ENCODE results near the gene FOXN4. TPM values are rescaled to one million over a fixed set of nuclear protein-coding genes. Genes with fewer than 3 reads are reported as not detected.

FOXN4 gene
- total and polyA plus RNA-seq, 2 experiments from 2014 or later = not detected

DNA sequence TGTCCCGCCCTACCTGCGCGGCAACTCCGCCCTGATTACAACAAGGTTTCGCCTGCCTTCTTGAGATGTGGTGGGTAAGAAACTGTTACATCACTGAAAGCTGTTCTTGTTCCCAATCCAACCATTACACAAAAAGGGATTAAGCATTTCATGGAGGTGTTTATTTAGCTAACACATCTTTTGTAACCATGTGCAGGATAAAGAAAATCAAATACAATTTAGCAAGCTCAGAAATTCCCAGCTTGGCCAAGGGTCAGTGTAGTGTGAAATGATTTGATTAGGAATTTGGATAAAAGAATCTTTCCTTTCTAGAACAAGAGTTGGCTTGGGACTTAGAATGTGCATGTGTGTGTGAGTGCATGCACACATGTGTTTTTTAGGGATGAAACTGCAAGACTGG, 6.3 kb downstream of the FOXN4 start:
- no peaks in the 10 kb centered on the region for H3K9me3 ChIP-seq (ENCODE audit: low read depth)
- H3K4me2 ChIP-seq (ENCODE audit: unreplicated experiment) = no peak overlapping the region
- no peaks in the 10 kb centered on the region for H3F3A ChIP-seq (ENCODE audit: insufficient read depth)
- no peak for TF ChIP-seq EZH2 (IDR thresholded peaks at IDR 0.05; ENCODE audit: insufficient read depth, poor library complexity, severe bottlenecking)
- TF ChIP-seq EZH2phosphoT487 (IDR thresholded peaks at IDR 0.05; ENCODE audit: insufficient read depth, low read depth) = no peak
- H3K4me3 ChIP-seq = no peak overlapping the region
- H3K27ac ChIP-seq = no peak overlapping the region
- H3K36me3 ChIP-seq (ENCODE audit: low read depth) = no peaks in the 10 kb centered on the region
- WGBS, 2 experiments (ENCODE audit: low coverage in 1 of 2, low lambda C conversion rate in 2 of 2, missing lambda C conversion rate in 2 of 2) = 67 to 73% methylated on average over 5 of the region's 5 CpGs
- in situ Hi-C loops (cut with MboI) = no loop called here
- DNase-seq = no peak
- no peaks in the 10 kb centered on the region for H3K79me2 ChIP-seq (ENCODE audit: insufficient read depth)
- H3K4me1 ChIP-seq (ENCODE audit: insufficient read depth) = no peaks in the 10 kb centered on the region
- H3K9ac ChIP-seq = no peak overlapping the region
- H2AFZ ChIP-seq = no peak overlapping the region
- H3K27me3 ChIP-seq (replicated peaks; ENCODE audit: insufficient read depth) = peaks cover 37% of the 10 kb centered on the region
- no peaks in the 10 kb centered on the region for H3K9me2 ChIP-seq (ENCODE audit: insufficient read depth)
- H4K20me1 ChIP-seq (ENCODE audit: insufficient read depth) = no peaks in the 10 kb centered on the region

- no peak for DNase-seq
- TF ChIP-seq EZH2phosphoT487 (IDR thresholded peaks at IDR 0.05; ENCODE audit: insufficient read depth, low read depth) (no peak), EZH2 (IDR thresholded peaks at IDR 0.05; ENCODE audit: insufficient read depth, poor library complexity, severe bottlenecking) (no peak)
- Histone ChIP-seq H3K4me1 (ENCODE audit: insufficient read depth) (no peaks in the 10 kb centered on the region), H3K79me2 (ENCODE audit: insufficient read depth) (no peaks in the 10 kb centered on the region), H3K27ac (no peak overlapping the region), H3K4me2 (ENCODE audit: unreplicated experiment) (no peak overlapping the region), H4K20me1 (ENCODE audit: insufficient read depth) (no peaks in the 10 kb centered on the region), H3K9ac (no peak overlapping the region), H3F3A (ENCODE audit: insufficient read depth) (no peaks in the 10 kb centered on the region), H3K4me3 (no peak overlapping the region), H3K9me3 (ENCODE audit: low read depth) (no peaks in the 10 kb centered on the region), H3K36me3 (ENCODE audit: low read depth) (no peaks in the 10 kb centered on the region), H3K27me3 (replicated peaks; ENCODE audit: insufficient read depth) (peaks cover 33% of the 10 kb centered on the region), H3K9me2 (ENCODE audit: insufficient read depth) (no peaks in the 10 kb centered on the region), H2AFZ (no peak overlapping the region)
- in situ Hi-C loops (cut with MboI) = no loop called here
- 36 to 50% methylated on average over 2 of the region's 2 CpGs for WGBS, 2 experiments (ENCODE audit: low coverage in 1 of 2, low lambda C conversion rate in 2 of 2, missing lambda C conversion rate in 2 of 2)
These were observed 6.7 kb downstream of the FOXN4 start for GRCh38 chr12:109302358-109302757.

- Histone ChIP-seq H3K79me2 (ENCODE audit: insufficient read depth) (no peaks in the 10 kb centered on the region), H3K27ac (no peak overlapping the region), H3K9ac (no peak overlapping the region), H3K4me3 (no peak overlapping the region), H4K20me1 (ENCODE audit: insufficient read depth) (no peaks in the 10 kb centered on the region), H3K27me3 (replicated peaks; ENCODE audit: insufficient read depth) (peaks cover 28% of the 10 kb centered on the region), H3K9me2 (ENCODE audit: insufficient read depth) (no peaks in the 10 kb centered on the region), H3K4me2 (ENCODE audit: unreplicated experiment) (no peak overlapping the region), H3K36me3 (ENCODE audit: low read depth) (no peaks in the 10 kb centered on the region), H3F3A (ENCODE audit: insufficient read depth) (no peaks in the 10 kb centered on the region), H2AFZ (no peak overlapping the region), H3K4me1 (ENCODE audit: insufficient read depth) (no peaks in the 10 kb centered on the region), H3K9me3 (ENCODE audit: low read depth) (no peaks in the 10 kb centered on the region)
- DNase-seq = no peak
- TF ChIP-seq EZH2 (IDR thresholded peaks at IDR 0.05; ENCODE audit: insufficient read depth, poor library complexity, severe bottlenecking) = no peak
- TF ChIP-seq EZH2phosphoT487 (IDR thresholded peaks at IDR 0.05; ENCODE audit: insufficient read depth, low read depth) = no peak
- in situ Hi-C loops (cut with MboI) = no loop called here
- WGBS, 2 experiments (ENCODE audit: low coverage in 1 of 2, low lambda C conversion rate in 2 of 2, missing lambda C conversion rate in 2 of 2) = 55 to 61% methylated on average over 3 of the region's 3 CpGs
These were observed 7.4 kb downstream of the FOXN4 start for GRCh38 chr12:109301643-109302168.

DNA sequence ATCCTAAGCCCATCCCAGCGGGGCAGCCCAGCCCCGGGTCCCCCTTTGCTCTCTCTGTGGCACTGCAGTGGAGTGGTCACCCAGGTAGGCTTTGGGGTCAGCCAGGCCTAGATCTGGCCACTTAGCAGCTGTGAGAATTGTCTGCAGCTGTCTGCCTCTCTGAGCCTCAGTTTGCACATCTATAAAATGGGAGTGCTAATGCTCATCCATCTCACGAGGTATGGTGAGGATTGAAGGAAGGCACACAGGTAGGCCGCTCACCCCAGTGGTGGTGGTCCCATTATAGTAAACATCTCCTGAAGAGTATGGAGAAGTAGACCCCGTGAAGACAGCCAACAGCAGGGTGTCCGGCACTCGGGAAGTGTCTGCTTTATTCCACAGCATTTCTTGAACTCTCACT, 9.2 kb downstream of the FOXN4 start:
- Histone ChIP-seq H3F3A (ENCODE audit: insufficient read depth) (no peaks in the 10 kb centered on the region), H3K9me3 (ENCODE audit: low read depth) (no peaks in the 10 kb centered on the region), H2AFZ (no peak overlapping the region), H3K9me2 (ENCODE audit: insufficient read depth) (no peaks in the 10 kb centered on the region), H3K27me3 (replicated peaks; ENCODE audit: insufficient read depth) (peaks cover 11% of the 10 kb centered on the region), H3K4me2 (ENCODE audit: unreplicated experiment) (no peak overlapping the region), H3K4me1 (ENCODE audit: insufficient read depth) (no peaks in the 10 kb centered on the region), H3K36me3 (ENCODE audit: low read depth) (no peaks in the 10 kb centered on the region), H3K27ac (no peak overlapping the region), H3K79me2 (ENCODE audit: insufficient read depth) (no peaks in the 10 kb centered on the region), H4K20me1 (ENCODE audit: insufficient read depth) (no peaks in the 10 kb centered on the region), H3K4me3 (no peak overlapping the region), H3K9ac (no peak overlapping the region)
- in situ Hi-C loops (cut with MboI) = no loop called here
- DNase-seq = no peak
- no peak for TF ChIP-seq EZH2 (IDR thresholded peaks at IDR 0.05; ENCODE audit: insufficient read depth, poor library complexity, severe bottlenecking)
- no peak for TF ChIP-seq EZH2phosphoT487 (IDR thresholded peaks at IDR 0.05; ENCODE audit: insufficient read depth, low read depth)
- WGBS, 2 experiments (ENCODE audit: low coverage in 1 of 2, low lambda C conversion rate in 2 of 2, missing lambda C conversion rate in 2 of 2) = 69 to 74% methylated on average over 7 of the region's 7 CpGs

GRCh38 chr12:109296431-109296830, 12.7 kb downstream of the FOXN4 start:
- no peak overlapping the region for H2AFZ ChIP-seq
- in situ Hi-C loops (cut with MboI) = no loop called here
- no peak overlapping the region for H3K4me3 ChIP-seq

More at GRCh38 chr12:109296431-109296830, 12.7 kb downstream of the FOXN4 start:
- H3K4me2 ChIP-seq (ENCODE audit: unreplicated experiment) = no peak overlapping the region
- no peak for TF ChIP-seq EZH2 (IDR thresholded peaks at IDR 0.05; ENCODE audit: insufficient read depth, poor library complexity, severe bottlenecking)
- TF ChIP-seq EZH2phosphoT487 (IDR thresholded peaks at IDR 0.05; ENCODE audit: insufficient read depth, low read depth) = no peak
- WGBS, 2 experiments (ENCODE audit: low coverage in 1 of 2, low lambda C conversion rate in 2 of 2, missing lambda C conversion rate in 2 of 2) = 49 to 68% methylated on average over 3 of the region's 3 CpGs
- H3K27me3 ChIP-seq (replicated peaks; ENCODE audit: insufficient read depth) = no peaks in the 10 kb centered on the region
- H3K4me1 ChIP-seq (ENCODE audit: insufficient read depth) = no peaks in the 10 kb centered on the region
- H3K9ac ChIP-seq = no peak overlapping the region
- no peak for DNase-seq
- no peaks in the 10 kb centered on the region for H3F3A ChIP-seq (ENCODE audit: insufficient read depth)
- no peaks in the 10 kb centered on the region for H3K9me2 ChIP-seq (ENCODE audit: insufficient read depth)
- no peaks in the 10 kb centered on the region for H3K36me3 ChIP-seq (ENCODE audit: low read depth)
- no peaks in the 10 kb centered on the region for H3K79me2 ChIP-seq (ENCODE audit: insufficient read depth)
- H3K9me3 ChIP-seq (ENCODE audit: low read depth) = no peaks in the 10 kb centered on the region
- no peak overlapping the region for H3K27ac ChIP-seq
- H4K20me1 ChIP-seq (ENCODE audit: insufficient read depth) = no peaks in the 10 kb centered on the region

Data from GM23248 (cell line).